Activated CD8-positive, alpha-beta memory T cell treated with anti-CD3 and anti-CD28 coated beads for 36 hours (primary cell): ENCODE data around the gene TMEM204. TPM values are rescaled to one million over a fixed set of nuclear protein-coding genes. Genes with fewer than 3 reads are reported as not detected.

ENCODE experiments used
- CTCF ChIA-PET: fragments of 350-600 bp; sonication (Branson Sonifier 250); formaldehyde crosslinking; loops from one replicate; lab custom pipeline; 2021; ENCODE audit warnings: antibody characterized with exemption; lab: Charles Lee
- POLR2A ChIA-PET: fragments of 350-600 bp; sonication (Branson Sonifier 250); formaldehyde crosslinking; loops from one replicate; lab custom pipeline; 2021; ENCODE audit warnings: antibody characterized with exemption; lab: Charles Lee
- total RNA-seq, 2 experiments: library from RNA; stranded (reverse); gene quantifications; one replicate each; pipeline ENCODE4 v1.2.3, GENCODE V29; 2021

TMEM204 gene
- 10 to 100 TPM; 22.6 to 22.8 TPM for total RNA-seq

GRCh38 chr16:1533443-1533951, at the start of gene TMEM204:
Gene TMEM204 (plus strand): TSS chr16:1533666. CDS start chr16:1534276, 610 bp downstream.
- ChIA-PET POLR2A (interaction anchor here (0.7 to 1.1 kb wide), 3 partner anchors 10 to 113 kb away, joined by 4 to 6 read pairs (median 6); partner anchors contain the start of gene UQCC4), CTCF (interaction anchor here (1.0 kb wide), 2 partner anchors 14 to 172 kb away, joined by 3 to 4 read pairs; partner anchors contain the start of gene MAPK8IP3)

GRCh38 chr16:1485847-1486496, 47.5 kb upstream of the TMEM204 start:
- CTCF ChIA-PET, result interaction anchor here (1.2 kb wide), 1 partner anchor 93 kb away, joined by 3 read pairs; no protein-coding TSS in a partner anchor
- POLR2A ChIA-PET, result no interaction called here

GRCh38 chr16:1486551-1487390, 46.7 kb upstream of the TMEM204 start:
- CTCF ChIA-PET, result interaction anchor here (1.2 kb wide), 1 partner anchor 92 kb away, joined by 3 read pairs; no protein-coding TSS in a partner anchor
- POLR2A ChIA-PET, result no interaction called here

GRCh38 chr16:1487395-1488053, 45.9 kb upstream of the TMEM204 start:
- ChIA-PET CTCF (no interaction called here), POLR2A (no interaction called here)

GRCh38 chr16:1488054-1488601, 45.3 kb upstream of the TMEM204 start:
- POLR2A ChIA-PET, result no interaction called here
- CTCF ChIA-PET, result no interaction called here

GRCh38 chr16:1488619-1489018, 44.8 kb upstream of the TMEM204 start, which contains the start of gene PTX4:
Gene PTX4 (minus strand): TSS chr16:1488944. CDS start chr16:1488909, 35 bp downstream.
- POLR2A ChIA-PET, result no interaction called here
- CTCF ChIA-PET, result no interaction called here

GRCh38 chr16:1489077-1489476, 44.4 kb upstream of the TMEM204 start:
- CTCF ChIA-PET, result no interaction called here
- POLR2A ChIA-PET, result no interaction called here

- ChIA-PET CTCF (interaction anchor here (0.7 kb wide), 1 partner anchor 40 kb away, joined by 3 read pairs; no protein-coding TSS in a partner anchor), POLR2A (no interaction called here)
These were observed 42.1 kb upstream of the TMEM204 start for GRCh38 chr16:1491327-1491726.

- POLR2A ChIA-PET, result interaction anchor here (0.6 to 1.8 kb wide), 3 partner anchors 16 to 72 kb away, joined by 3 to 10 read pairs (median 8); partner anchors contain the start of gene UQCC4
- CTCF ChIA-PET, result interaction anchor here (0.7 to 1.2 kb wide), 3 partner anchors 39 to 112 kb away, joined by 3 to 5 read pairs (median 3); no protein-coding TSS in a partner anchor
These were observed 41.2 kb upstream of the TMEM204 start for GRCh38 chr16:1492082-1492922.

- CTCF ChIA-PET, result interaction anchor here (0.7 to 1.2 kb wide), 3 partner anchors 60 to 129 kb away, joined by 3 to 5 read pairs (median 3); no protein-coding TSS in a partner anchor
- POLR2A ChIA-PET, result interaction anchor here (0.6 to 1.8 kb wide), 4 partner anchors 44 to 381 kb away, joined by 3 to 8 read pairs (median 6); partner anchors contain the start of gene UQCC4
These were observed 40.3 kb upstream of the TMEM204 start, which contains the start of gene TELO2 for GRCh38 chr16:1492923-1493745. Gene TELO2 (plus strand): TSS chr16:1493360. CDS start chr16:1494282, 922 bp downstream.

- CTCF ChIA-PET, result interaction anchor here (0.7 kb wide), 1 partner anchor 130 kb away, joined by 3 read pairs; no protein-coding TSS in a partner anchor
These were observed 39.7 kb upstream of the TMEM204 start for GRCh38 chr16:1493746-1494094.

GRCh38 chr16:1494129-1494640, 39.3 kb upstream of the TMEM204 start:
- ChIA-PET CTCF (interaction anchor here (0.7 kb wide), 1 partner anchor 130 kb away, joined by 3 read pairs; no protein-coding TSS in a partner anchor), POLR2A (interaction anchor here (0.6 to 0.9 kb wide), 2 partner anchors 43 to 380 kb away, joined by 3 to 4 read pairs; no protein-coding TSS in a partner anchor)

More at GRCh38 chr16:1493746-1494094, 39.7 kb upstream of the TMEM204 start:
- POLR2A ChIA-PET, result interaction anchor here (0.6 to 1.8 kb wide), 4 partner anchors 44 to 381 kb away, joined by 3 to 8 read pairs (median 6); partner anchors contain the start of gene UQCC4

GRCh38 chr16:1494711-1495110, 38.8 kb upstream of the TMEM204 start:
- ChIA-PET CTCF (no interaction called here), POLR2A (no interaction called here)

- POLR2A ChIA-PET, result no interaction called here
- CTCF ChIA-PET, result no interaction called here
These were observed 38.1 kb upstream of the TMEM204 start for GRCh38 chr16:1495211-1495888.

- ChIA-PET CTCF (no interaction called here), POLR2A (no interaction called here)
These were observed 37.6 kb upstream of the TMEM204 start for GRCh38 chr16:1495889-1496262.

GRCh38 chr16:1496464-1496863, 37.0 kb upstream of the TMEM204 start:
- POLR2A ChIA-PET, result no interaction called here
- CTCF ChIA-PET, result no interaction called here
